Vagina (tissue), 2 donors: Measurements from ENCODE around the gene PPP1R17. TPM values are rescaled to one million over a fixed set of nuclear protein-coding genes. Genes with fewer than 3 reads are reported as not detected.

Source experiments
- DNase-seq, 2 donors: peaks; one replicate each; pipeline ENCODE4 v3.0.0-alpha.2; 2017; ENCODE audit errors: extremely low spot score in 2 of 2
- H3K27ac ChIP-seq: fragments of 200-600 bp; sonication (generic); one replicate; pipeline ENCODE4 v1.5.1; 2019
- H3K27me3 ChIP-seq: fragments of 200-600 bp; sonication (generic); one replicate; pipeline ENCODE4 v1.5.1; 2019
- H3K36me3 ChIP-seq, 2 donors: fragments of 200-600 bp; sonication (generic); one replicate each; pipeline ENCODE4 v1.5.1; 2017 to 2019
- H3K4me1 ChIP-seq: fragments of 200-600 bp; sonication (generic); one replicate; pipeline ENCODE4 v1.5.1; 2019
- H3K4me3 ChIP-seq, 2 donors: fragments of 200-600 bp; sonication (generic); 1 replicate in 1 of 2; 2 replicates in 1 of 2; pipeline ENCODE4 v1.5.1; 2016 to 2019
- H3K9me3 ChIP-seq: fragments of 200-600 bp; sonication (generic); one replicate; pipeline ENCODE4 v1.5.1; 2019
- CTCF ChIP-seq, 3 experiments: fragments of 450-650 bp in 2 of 3; fragments of 200-600 bp in 1 of 3; sonication (generic) in 1 of 3; IDR thresholded peaks; one replicate each; pipeline ENCODE4 v1.5.1; 2017 to 2019; ENCODE audit warnings: antibody characterized with exemption in 3 of 3, mild to moderate bottlenecking in 2 of 3, moderate library complexity in 2 of 3
- POLR2A ChIP-seq, 2 donors: fragments of 450-650 bp; IDR thresholded peaks; one replicate each; pipeline ENCODE4 v1.6.1; 2017; ENCODE audit warnings: antibody characterized with exemption in 2 of 2, mild to moderate bottlenecking in 2 of 2, moderate library complexity in 2 of 2
- POLR2AphosphoS5 ChIP-seq, 2 donors: sonication (generic); formaldehyde crosslinking; IDR thresholded peaks; one replicate each; pipeline ENCODE4 v1.9.0; 2017; ENCODE audit warnings: antibody characterized with exemption in 2 of 2, mild to moderate bottlenecking in 2 of 2, low read depth in 1 of 2; ENCODE audit not compliant: insufficient read depth in 1 of 2
- intact Hi-C: fragments of 100-400 bp; cut with DNase I; formaldehyde crosslinking; loops from one replicate; pipeline ENCODE4 v1.15.1; 2023
- total RNA-seq: library from RNA; depleted of rRNA; stranded (reverse); fragments of >200 nt; gene quantifications from one replicate; pipeline ENCODE4 v1.2.3, GENCODE V29; 2016

PPP1R17 gene
- total RNA-seq, 1 donor from 2014 or later, result not detected

DNA sequence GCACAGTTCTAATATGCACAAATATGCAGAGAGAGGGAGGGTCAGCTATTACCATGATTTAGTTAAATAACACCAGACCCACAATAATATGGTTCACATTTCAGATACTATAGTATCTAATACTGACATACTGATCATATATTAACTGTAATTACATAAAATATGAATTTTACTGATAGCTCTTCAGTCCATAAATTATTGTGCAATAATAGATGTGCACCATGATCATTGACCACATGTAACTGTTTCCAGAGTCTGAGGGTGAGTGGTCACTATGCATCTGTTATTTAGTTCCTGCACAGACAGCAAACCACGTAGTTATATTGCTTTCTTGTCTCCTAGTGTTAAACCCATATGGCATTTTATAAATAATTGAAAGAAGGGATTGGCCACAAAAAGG, 29.3 kb downstream of the PPP1R17 start:
- intact Hi-C loops, result no loop called here
- Histone ChIP-seq H3K9me3 (no peaks in the 10 kb centered on the region), H3K27me3 (no peaks in the 10 kb centered on the region), H3K4me3 (no peak overlapping the region), H3K27ac (no peak overlapping the region), H3K4me1 (no peaks in the 10 kb centered on the region), H3K36me3 (no peaks in the 10 kb centered on the region)
- DNase-seq, result no peak
- TF ChIP-seq POLR2AphosphoS5 (IDR thresholded peaks at IDR 0.05; ENCODE audit: insufficient read depth in 1 of 2, low read depth in 1 of 2) (no peak), POLR2A (IDR thresholded peaks at IDR 0.05) (no peak), CTCF (IDR thresholded peaks at IDR 0.05) (no peak)

DNA sequence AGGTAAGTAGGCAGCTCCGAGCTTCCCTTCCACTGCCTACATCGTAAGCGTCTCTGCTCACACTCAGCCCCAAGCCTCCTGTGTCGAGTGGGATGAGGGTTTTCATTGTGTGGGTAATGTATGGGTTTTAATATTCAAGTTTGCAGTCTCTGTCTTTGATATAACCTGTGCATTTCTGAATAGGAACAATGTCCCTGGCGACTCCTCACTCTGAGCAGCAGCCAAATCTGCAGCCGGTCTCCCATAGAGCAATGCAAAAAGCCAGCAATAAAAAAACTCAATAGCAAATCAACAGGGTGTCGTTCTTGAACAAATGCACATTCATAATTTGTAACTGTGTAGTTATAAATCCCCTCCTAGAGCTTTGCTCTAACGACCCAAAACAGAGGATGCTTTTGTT, 33.4 kb downstream of the PPP1R17 start:
- H3K27me3 ChIP-seq, result no peaks in the 10 kb centered on the region
- H3K27ac ChIP-seq, result no peak overlapping the region
- H3K4me3 ChIP-seq, result no peak overlapping the region
- H3K36me3 ChIP-seq, result no peaks in the 10 kb centered on the region
- DNase-seq, result no peak
- TF ChIP-seq POLR2A (IDR thresholded peaks at IDR 0.05), result no peak
- TF ChIP-seq CTCF (IDR thresholded peaks at IDR 0.05), result no peak
- no peak for TF ChIP-seq POLR2AphosphoS5 (IDR thresholded peaks at IDR 0.05; ENCODE audit: insufficient read depth in 1 of 2, low read depth in 1 of 2)
- no peaks in the 10 kb centered on the region for H3K4me1 ChIP-seq
- intact Hi-C loops, result no loop called here
- H3K9me3 ChIP-seq, result no peaks in the 10 kb centered on the region

DNA sequence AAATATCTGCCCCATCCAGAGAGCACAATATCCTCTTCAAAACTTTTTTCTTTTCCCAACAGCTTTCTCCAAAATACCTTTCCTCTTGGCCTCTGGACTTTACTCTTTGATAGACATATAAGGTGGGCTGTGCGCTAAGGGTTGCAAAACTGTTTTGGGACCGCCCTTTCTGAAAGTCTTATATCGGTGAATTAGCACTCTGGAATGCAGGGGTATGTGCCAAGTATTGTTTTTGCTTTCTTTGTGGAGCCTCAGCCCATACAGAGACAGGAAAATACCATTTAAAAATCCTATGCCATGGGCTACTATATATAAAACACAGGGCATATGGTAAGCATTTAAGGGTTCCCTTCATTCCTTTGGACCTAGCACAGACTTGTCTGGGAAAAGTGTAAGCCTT, 37.7 kb downstream of the PPP1R17 start:
- Histone ChIP-seq H3K36me3 (no peaks in the 10 kb centered on the region), H3K27me3 (no peaks in the 10 kb centered on the region), H3K4me3 (no peak overlapping the region), H3K4me1 (no peaks in the 10 kb centered on the region), H3K9me3 (no peaks in the 10 kb centered on the region), H3K27ac (no peak overlapping the region)
- no peak for TF ChIP-seq CTCF (IDR thresholded peaks at IDR 0.05)
- TF ChIP-seq POLR2A (IDR thresholded peaks at IDR 0.05), result no peak
- no peak for TF ChIP-seq POLR2AphosphoS5 (IDR thresholded peaks at IDR 0.05; ENCODE audit: insufficient read depth in 1 of 2, low read depth in 1 of 2)
- intact Hi-C loops, result no loop called here
- no peak for DNase-seq

- no peaks in the 10 kb centered on the region for H3K4me1 ChIP-seq
- no peaks in the 10 kb centered on the region for H3K9me3 ChIP-seq
- TF ChIP-seq POLR2A (IDR thresholded peaks at IDR 0.05) (no peak), CTCF (IDR thresholded peaks at IDR 0.05) (no peak)
- no peaks in the 10 kb centered on the region for H3K36me3 ChIP-seq
- no peak overlapping the region for H3K4me3 ChIP-seq
- no peaks in the 10 kb centered on the region for H3K27me3 ChIP-seq
- no peak for DNase-seq
- intact Hi-C loops, result no loop called here
- H3K27ac ChIP-seq, result no peak overlapping the region
These were observed 42.3 kb downstream of the PPP1R17 start for GRCh38 chr7:31729195-31729804.

DNA sequence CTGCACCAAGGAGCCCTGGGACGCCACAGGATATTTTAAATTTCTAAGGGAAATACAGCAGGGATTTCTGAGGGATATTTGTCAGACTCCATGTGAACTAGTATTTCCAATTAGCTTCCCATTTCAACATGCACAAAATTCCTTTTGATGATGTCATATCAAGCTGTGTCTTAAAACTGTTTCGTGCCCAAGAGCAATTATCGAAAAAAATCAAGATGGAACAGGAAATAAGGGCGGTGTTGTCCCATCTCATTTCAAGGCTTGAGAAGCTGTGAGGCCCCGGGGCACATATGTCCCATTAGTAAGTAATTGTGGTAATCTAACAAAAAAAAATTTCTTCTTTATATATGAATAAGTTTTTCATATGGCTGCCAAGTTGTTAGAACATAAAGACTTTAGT, 47.4 kb downstream of the PPP1R17 start:
- Histone ChIP-seq H3K4me3 (no peak overlapping the region), H3K27ac (no peak overlapping the region), H3K9me3 (no peaks in the 10 kb centered on the region), H3K4me1 (no peaks in the 10 kb centered on the region), H3K27me3 (no peaks in the 10 kb centered on the region), H3K36me3 (no peaks in the 10 kb centered on the region)
- intact Hi-C loops, result no loop called here
- TF ChIP-seq POLR2AphosphoS5 (IDR thresholded peaks at IDR 0.05; ENCODE audit: insufficient read depth in 1 of 2, low read depth in 1 of 2), result no peak
- no peak for TF ChIP-seq CTCF (IDR thresholded peaks at IDR 0.05)
- no peak for TF ChIP-seq POLR2A (IDR thresholded peaks at IDR 0.05)
- no peak for DNase-seq
